Fibroblast of lung (primary cell): ENCODE results near the gene TCERG1. TPM values are rescaled to one million over a fixed set of nuclear protein-coding genes. Genes with fewer than 3 reads are reported as not detected.
"Not testable (repeated sequence)": the region's sequence is repeated elsewhere in the genome, so short reads cannot be mapped to it uniquely, and the experiment has no call there.

Experiments used
- DNase-seq, 2 donors: peaks; one replicate each; pipeline versions ENCODE4 v3.0.0 to v3.0.0-alpha.2; 2010; ENCODE audit warnings: low read depth in 2 of 2
- H2AFZ ChIP-seq: 2 replicates; pipeline ENCODE4 v1.5.1; 2012; ENCODE audit warnings: low read length, control low read depth, inconsistent platforms
- H3K27ac ChIP-seq: 2 replicates; pipeline ENCODE4 v1.5.1; 2011; ENCODE audit warnings: low read length, control low read depth; ENCODE audit not compliant: insufficient read depth
- H3K27me3 ChIP-seq: 2 replicates; pipeline ENCODE4 v1.5.1; 2011; ENCODE audit warnings: mild to moderate bottlenecking, low read length; ENCODE audit not compliant: control insufficient read depth, insufficient read depth
- H3K36me3 ChIP-seq: 2 replicates; pipeline ENCODE4 v1.5.1; 2011; ENCODE audit warnings: low read length; ENCODE audit not compliant: control insufficient read depth, insufficient read depth
- H3K4me1 ChIP-seq: 2 replicates; pipeline ENCODE4 v1.5.1; 2011; ENCODE audit warnings: low read length; ENCODE audit not compliant: control insufficient read depth, insufficient read depth; ENCODE audit errors: extremely low read depth
- H3K4me2 ChIP-seq: 2 replicates; pipeline ENCODE4 v1.5.1; 2011; ENCODE audit warnings: low read length, control low read depth; ENCODE audit not compliant: insufficient read depth; ENCODE audit errors: extremely low read depth
- H3K4me3 ChIP-seq, 4 experiments: fragments of 200-600 bp in 1 of 4; sonication (generic) in 1 of 4; replicated peaks in 1 of 4; 2 replicates each; pipeline ENCODE4 v1.5.1; 2011 to 2016; ENCODE audit warnings: low read length in 4 of 4, low read depth in 3 of 4, mild to moderate bottlenecking in 3 of 4, control low read depth in 2 of 4, inconsistent platforms in 1 of 4, mixed read lengths in 1 of 4; ENCODE audit not compliant: insufficient read depth in 1 of 4; ENCODE audit errors: control extremely low read depth in 1 of 4
- H3K79me2 ChIP-seq: 2 replicates; pipeline ENCODE4 v1.5.1; 2012; ENCODE audit warnings: mild to moderate bottlenecking, low read length, inconsistent platforms; ENCODE audit not compliant: control insufficient read depth, insufficient read depth
- H3K9ac ChIP-seq: 2 replicates; pipeline ENCODE4 v1.5.1; 2011; ENCODE audit warnings: mild to moderate bottlenecking, low read length, control low read depth; ENCODE audit not compliant: insufficient read depth
- H3K9me3 ChIP-seq: 2 replicates; pipeline ENCODE4 v1.5.1; 2012; ENCODE audit warnings: low read depth, low read length; ENCODE audit not compliant: control insufficient read depth, insufficient read depth
- H4K20me1 ChIP-seq: 2 replicates; pipeline ENCODE4 v1.5.1; 2011; ENCODE audit warnings: low read length; ENCODE audit not compliant: control insufficient read depth, insufficient read depth; ENCODE audit errors: extremely low read depth
- CTCF ChIP-seq, 2 donors: IDR thresholded peaks in 1 of 2; conservative IDR thresholded peaks in 1 of 2; 1 replicate in 1 of 2; 2 replicates in 1 of 2; pipeline ENCODE4 v1.5.1; 2011 to 2012; ENCODE audit warnings: low read length in 2 of 2, control low read depth in 1 of 2, inconsistent platforms in 1 of 2, low read depth in 1 of 2, mild to moderate bottlenecking in 1 of 2
- EZH2 ChIP-seq: IDR thresholded peaks from 2 replicates; pipeline ENCODE4 v1.5.1; 2012; ENCODE audit warnings: low read length, control low read depth, mild to moderate bottlenecking; ENCODE audit errors: missing control alignments
- polyA plus RNA-seq, 2 donors: library from polyadenylated mRNA; depleted of rRNA in 1 of 2; stranded (reverse) in 1 of 2; unstranded in 1 of 2; fragments of >200 nt; gene quantifications; 2 replicates each; pipeline ENCODE4 v1.2.1, GENCODE V29; 2011 to 2012; ENCODE audit warnings: missing spikeins in 1 of 2
- total RNA-seq: library from RNA; depleted of rRNA; stranded (reverse); fragments of >200 nt; gene quantifications from 2 replicates; pipeline ENCODE4 v1.2.1, GENCODE V29; 2014

Gene TCERG1
- total and polyA plus RNA-seq, 2 donors (not counting 1 experiment from before 2014, with no cell fraction given) = 27.2 to 32.3 TPM

GRCh38 chr5:146553446-146553845 lies 106.3 kb downstream of the TCERG1 start:
- no peak overlapping the region for H2AFZ ChIP-seq
- no peak for DNase-seq
- no peak overlapping the region for H3K4me3 ChIP-seq
- no peaks in the 10 kb centered on the region for H3K4me1 ChIP-seq
- no peaks in the 10 kb centered on the region for H4K20me1 ChIP-seq
- H3K9me3 ChIP-seq = no peaks in the 10 kb centered on the region
- no peaks in the 10 kb centered on the region for H3K79me2 ChIP-seq
- H3K9ac ChIP-seq = no peak overlapping the region
- H3K27me3 ChIP-seq = no peaks in the 10 kb centered on the region
- H3K27ac ChIP-seq = no peak overlapping the region
- no peak for TF ChIP-seq CTCF (conservative IDR thresholded peaks at IDR 0.05 in 1 of 2, IDR thresholded peaks at IDR 0.05 in 1 of 2; ENCODE audit: low read depth in 1 of 2, low read length in 2 of 2)
- TF ChIP-seq EZH2 = no peak
- no peak overlapping the region for H3K4me2 ChIP-seq
- no peaks in the 10 kb centered on the region for H3K36me3 ChIP-seq

GRCh38 chr5:146556884-146557283 lies 109.8 kb downstream of the TCERG1 start:
- H3K27me3 ChIP-seq, H3K79me2 ChIP-seq, DNase-seq, H3K36me3 ChIP-seq, H3K9me3 ChIP-seq, H3K4me2 ChIP-seq, H3K4me3 ChIP-seq, H3K27ac ChIP-seq, H2AFZ ChIP-seq, H3K4me1 ChIP-seq, H3K9ac ChIP-seq, H4K20me1 ChIP-seq: not testable (repeated sequence)

- Histone ChIP-seq H4K20me1 (no peaks in the 10 kb centered on the region), H3K36me3 (no peaks in the 10 kb centered on the region), H3K27me3 (no peaks in the 10 kb centered on the region), H3K27ac (no peak overlapping the region), H2AFZ (no peak overlapping the region), H3K4me1 (no peaks in the 10 kb centered on the region), H3K9ac (no peak overlapping the region), H3K79me2 (no peaks in the 10 kb centered on the region), H3K9me3 (no peaks in the 10 kb centered on the region), H3K4me3 (no peak overlapping the region), H3K4me2 (peak overlapping the region; percentile 8)
- TF ChIP-seq EZH2 = no peak
- TF ChIP-seq CTCF (conservative IDR thresholded peaks at IDR 0.05 in 1 of 2, IDR thresholded peaks at IDR 0.05 in 1 of 2; ENCODE audit: low read depth in 1 of 2, low read length in 2 of 2) = no peak
- DNase-seq = peak in 1 of 2 donors; percentile 81
Observed at GRCh38 chr5:146560205-146560812, 113.2 kb downstream of the TCERG1 start.

Other genes with a start within 250 kb of the TCERG1 start
- 20.3 and 23.9 TPM in 2 replicates for gene RBM27, start 243.7 kb upstream of the TCERG1 start, total RNA-seq
- 15.0 and 17.3 TPM in 2 replicates for gene RBM27, start 243.7 kb upstream of the TCERG1 start, polyA plus RNA-seq
- gene POU4F3, start 108.5 kb upstream of the TCERG1 start, total RNA-seq = not detected in 2 replicates
- 0.02 TPM in 1 of 2 replicates, not detected in the other for gene POU4F3, start 108.5 kb upstream of the TCERG1 start, polyA plus RNA-seq
- gene GPR151, start 68.9 kb downstream of the TCERG1 start, total RNA-seq = not detected in 2 replicates
- gene GPR151, start 68.9 kb downstream of the TCERG1 start, polyA plus RNA-seq = not detected in 2 replicates